Neural crest cell (in vitro differentiated cells): ENCODE results near the gene COL18A1. TPM values are rescaled to one million over a fixed set of nuclear protein-coding genes. Genes with fewer than 3 reads are reported as not detected.

ENCODE experiments used
- DNase-seq: peaks from one replicate; pipeline ENCODE4 v3.0.0; 2021; ENCODE audit warnings: low read depth, mixed read lengths, low spot score
- H3K27ac Mint-ChIP-seq: one replicate; pipeline ENCODE4 v1.8.0; 2021; ENCODE audit warnings: mild to moderate bottlenecking, mixed read lengths; ENCODE audit not compliant: unreplicated experiment
- H3K27me3 Mint-ChIP-seq: 2 replicates; pipeline ENCODE4 v1.8.0; 2021; ENCODE audit warnings: low read depth, mild to moderate bottlenecking, mixed read lengths
- H3K36me3 Mint-ChIP-seq: 2 replicates; pipeline ENCODE4 v1.8.0; 2021; ENCODE audit warnings: low read depth, mild to moderate bottlenecking, mixed read lengths
- H3K4me1 Mint-ChIP-seq: 2 replicates; pipeline ENCODE4 v1.8.0; 2021; ENCODE audit warnings: mixed read lengths
- H3K4me3 Mint-ChIP-seq: one replicate; pipeline ENCODE4 v1.8.0; 2021; ENCODE audit warnings: mild to moderate bottlenecking, mixed read lengths
- H3K9me3 Mint-ChIP-seq: 2 replicates; pipeline ENCODE4 v1.8.0; 2021; ENCODE audit warnings: mixed read lengths
- CTCF ChIP-seq: fragments of 200-600 bp; sonication (generic); conservative IDR thresholded peaks from 2 replicates; pipeline ENCODE4 v1.5.0; 2021; ENCODE audit warnings: antibody characterized with exemption, mild to moderate bottlenecking
- total RNA-seq: library from RNA; stranded (reverse); gene quantifications from 2 replicates; pipeline ENCODE4 v1.2.1, GENCODE V29; 2021

The COL18A1 gene
- total RNA-seq, 1 donor from 2014 or later: 19.2 TPM

- H3K4me1 Mint-ChIP-seq: peaks cover 10% of the 10 kb centered on the region
- H3K4me3 Mint-ChIP-seq: no peak overlapping the region
- no peaks in the 10 kb centered on the region for H3K36me3 Mint-ChIP-seq
- no peaks in the 10 kb centered on the region for H3K9me3 Mint-ChIP-seq
- DNase-seq: no peak
- no peak for TF ChIP-seq CTCF
- peaks cover 5% of the 10 kb centered on the region for H3K27me3 Mint-ChIP-seq
- H3K27ac Mint-ChIP-seq: peak overlapping the region; percentile 88
These were observed 81.6 kb downstream of the COL18A1 start for GRCh38 chr21:45486443-45487160.

- Mint-ChIP-seq H3K36me3 (no peaks in the 10 kb centered on the region), H3K27ac (peak overlapping the region; percentile 88), H3K9me3 (no peaks in the 10 kb centered on the region), H3K4me1 (peaks cover 10% of the 10 kb centered on the region), H3K4me3 (no peak overlapping the region), H3K27me3 (peaks cover 5% of the 10 kb centered on the region)
- no peak for DNase-seq
- no peak for TF ChIP-seq CTCF
These were observed 82.3 kb downstream of the COL18A1 start for GRCh38 chr21:45487161-45487806.

DNA sequence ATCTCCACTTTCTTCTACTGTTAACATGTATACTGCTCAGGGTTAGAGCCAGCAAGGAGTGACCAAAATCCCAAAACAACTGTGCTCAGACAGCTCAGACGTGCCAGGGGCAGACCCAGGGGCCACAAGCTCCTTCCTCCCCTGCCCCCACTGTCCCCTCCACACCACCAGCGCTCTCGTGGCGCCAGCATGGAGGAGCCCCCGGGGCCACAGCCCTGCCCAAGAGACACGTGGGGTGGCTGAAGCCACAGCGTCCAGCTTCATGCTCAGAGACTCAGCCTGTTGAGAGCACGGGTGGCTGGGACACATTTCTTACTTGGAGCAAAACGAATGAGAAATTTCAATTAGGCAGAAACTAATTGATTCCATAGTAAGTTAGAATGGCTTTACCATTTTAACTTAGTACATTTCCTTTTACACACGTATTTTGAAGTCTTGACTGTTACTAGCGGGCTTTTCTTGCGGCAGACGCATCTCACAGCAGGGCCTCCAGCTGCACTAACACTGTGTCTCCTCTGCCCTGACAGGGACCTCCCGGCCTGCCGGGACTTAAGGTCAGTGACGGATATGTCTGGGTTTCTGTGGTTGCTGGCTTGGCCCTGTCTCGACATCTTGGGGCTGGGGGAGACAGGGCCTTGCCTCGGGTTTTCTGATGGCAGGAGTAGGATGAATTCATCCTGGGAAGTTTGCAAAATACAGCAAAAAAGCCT, 83.1 kb downstream of the COL18A1 start:
- no peak for TF ChIP-seq CTCF
- no peak for DNase-seq
- Mint-ChIP-seq H3K4me1 (peaks cover 10% of the 10 kb centered on the region), H3K27me3 (peaks cover 5% of the 10 kb centered on the region), H3K4me3 (peak overlapping the region; percentile 31), H3K9me3 (no peaks in the 10 kb centered on the region), H3K36me3 (no peaks in the 10 kb centered on the region), H3K27ac (no peak overlapping the region)

DNA sequence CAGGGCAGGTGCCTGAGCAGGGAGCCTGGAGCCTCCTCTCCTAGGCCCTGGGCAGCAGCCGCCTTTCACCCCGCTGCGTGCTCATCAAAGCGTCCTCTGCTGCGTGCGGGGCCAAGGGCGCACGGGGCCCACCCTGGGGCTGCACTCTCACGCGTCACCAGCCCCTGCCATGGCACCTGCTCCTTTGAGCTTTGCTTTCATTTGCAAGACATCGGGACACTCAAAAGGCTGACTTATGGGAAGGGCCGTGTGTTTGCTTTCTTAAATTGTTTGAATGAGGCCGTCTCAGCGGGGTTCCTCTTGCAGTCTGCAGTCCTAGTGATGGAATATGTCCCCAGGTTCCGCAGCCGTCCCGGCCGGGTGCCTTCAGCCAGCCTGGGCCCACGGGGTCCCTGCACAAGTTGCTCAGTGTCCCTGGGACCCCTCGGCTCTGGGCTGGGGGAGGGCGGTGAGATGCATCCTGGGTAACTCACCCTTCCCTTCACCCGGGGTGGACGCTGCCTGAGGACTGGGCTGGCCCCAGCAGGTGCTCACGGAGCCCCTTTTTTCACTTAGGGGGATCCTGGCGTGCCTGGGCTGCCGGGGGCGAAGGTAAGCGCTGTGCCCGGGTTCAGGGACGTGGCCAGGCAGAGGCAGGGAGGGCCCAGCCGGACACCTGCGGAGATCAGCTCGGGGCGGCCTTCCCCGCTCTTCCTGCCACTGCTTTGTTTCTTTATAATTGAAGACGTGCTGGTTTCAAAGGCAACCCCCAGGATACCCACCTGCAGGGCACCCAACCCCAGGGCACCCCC, 84.2 kb downstream of the COL18A1 start:
- no peak overlapping the region for H3K4me3 Mint-ChIP-seq
- peaks cover 10% of the 10 kb centered on the region for H3K4me1 Mint-ChIP-seq
- no peaks in the 10 kb centered on the region for H3K36me3 Mint-ChIP-seq
- no peaks in the 10 kb centered on the region for H3K9me3 Mint-ChIP-seq
- no peak for DNase-seq
- H3K27me3 Mint-ChIP-seq: peaks cover 5% of the 10 kb centered on the region
- no peak overlapping the region for H3K27ac Mint-ChIP-seq
- no peak for TF ChIP-seq CTCF

GRCh38 chr21:45489722-45489982, 84.7 kb downstream of the COL18A1 start:
- H3K4me1 Mint-ChIP-seq: peaks cover 10% of the 10 kb centered on the region
- H3K4me3 Mint-ChIP-seq: no peak overlapping the region
- no peak overlapping the region for H3K27ac Mint-ChIP-seq
- TF ChIP-seq CTCF: no peak
- H3K36me3 Mint-ChIP-seq: no peaks in the 10 kb centered on the region
- peaks cover 5% of the 10 kb centered on the region for H3K27me3 Mint-ChIP-seq
- no peaks in the 10 kb centered on the region for H3K9me3 Mint-ChIP-seq
- DNase-seq: no peak
